ENCODE results near the gene CACNG1. TPM values are rescaled to one million over a fixed set of nuclear protein-coding genes. Genes with fewer than 3 reads are reported as not detected.
A peak's percentile ranks its signal among the peaks of the same experiment; 100 is the strongest.

CACNG1 gene
- total RNA-seq, 4 donors from 2014 or later: not detected

DNA sequence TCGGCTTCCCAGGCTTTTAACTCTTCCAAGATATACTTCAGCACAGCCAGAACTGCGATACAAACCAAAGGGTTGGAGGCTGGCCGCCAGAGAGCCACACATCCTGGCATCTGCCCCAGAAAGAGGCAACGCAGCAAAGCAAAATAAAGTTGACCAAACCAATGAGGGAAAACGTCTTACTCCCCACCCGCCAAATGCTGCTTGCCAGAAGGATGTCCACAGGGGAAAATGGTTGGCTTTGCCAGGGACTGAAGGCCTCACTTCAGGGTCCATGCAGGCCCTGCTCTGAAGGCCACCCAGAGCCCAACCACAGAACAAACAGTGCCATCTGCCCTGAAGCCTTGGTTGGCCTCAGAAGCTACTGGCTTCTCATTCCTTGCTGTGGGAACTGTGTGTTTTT lies 15.0 kb downstream of the CACNG1 start:
- peak in 1 of 2 donors; percentile 24 for DNase-seq (ENCODE audit: low spot score in 2 of 2)
- H3K27me3 ChIP-seq: no peaks in the 10 kb centered on the region
- TF ChIP-seq EP300 (IDR thresholded peaks at IDR 0.05) (no peak), POLR2AphosphoS5 (IDR thresholded peaks at IDR 0.05) (no peak), POLR2A (IDR thresholded peaks at IDR 0.05) (no peak)
- TF ChIP-seq, protein P1, sequence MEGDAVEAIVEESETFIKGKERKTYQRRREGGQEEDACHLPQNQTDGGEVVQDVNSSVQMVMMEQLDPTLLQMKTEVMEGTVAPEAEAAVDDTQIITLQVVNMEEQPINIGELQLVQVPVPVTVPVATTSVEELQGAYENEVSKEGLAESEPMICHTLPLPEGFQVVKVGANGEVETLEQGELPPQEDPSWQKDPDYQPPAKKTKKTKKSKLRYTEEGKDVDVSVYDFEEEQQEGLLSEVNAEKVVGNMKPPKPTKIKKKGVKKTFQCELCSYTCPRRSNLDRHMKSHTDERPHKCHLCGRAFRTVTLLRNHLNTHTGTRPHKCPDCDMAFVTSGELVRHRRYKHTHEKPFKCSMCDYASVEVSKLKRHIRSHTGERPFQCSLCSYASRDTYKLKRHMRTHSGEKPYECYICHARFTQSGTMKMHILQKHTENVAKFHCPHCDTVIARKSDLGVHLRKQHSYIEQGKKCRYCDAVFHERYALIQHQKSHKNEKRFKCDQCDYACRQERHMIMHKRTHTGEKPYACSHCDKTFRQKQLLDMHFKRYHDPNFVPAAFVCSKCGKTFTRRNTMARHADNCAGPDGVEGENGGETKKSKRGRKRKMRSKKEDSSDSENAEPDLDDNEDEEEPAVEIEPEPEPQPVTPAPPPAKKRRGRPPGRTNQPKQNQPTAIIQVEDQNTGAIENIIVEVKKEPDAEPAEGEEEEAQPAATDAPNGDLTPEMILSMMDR (IDR thresholded peaks at IDR 0.05): no peak
- no peak overlapping the region for H3K4me3 ChIP-seq
- H3K27ac ChIP-seq: no peak overlapping the region
- WGBS: 62% methylated on average over 6 of the region's 6 CpGs
- no peaks in the 10 kb centered on the region for H3K36me3 ChIP-seq
- H3K4me1 ChIP-seq: no peaks in the 10 kb centered on the region
- H3K9me3 ChIP-seq: no peaks in the 10 kb centered on the region

DNA sequence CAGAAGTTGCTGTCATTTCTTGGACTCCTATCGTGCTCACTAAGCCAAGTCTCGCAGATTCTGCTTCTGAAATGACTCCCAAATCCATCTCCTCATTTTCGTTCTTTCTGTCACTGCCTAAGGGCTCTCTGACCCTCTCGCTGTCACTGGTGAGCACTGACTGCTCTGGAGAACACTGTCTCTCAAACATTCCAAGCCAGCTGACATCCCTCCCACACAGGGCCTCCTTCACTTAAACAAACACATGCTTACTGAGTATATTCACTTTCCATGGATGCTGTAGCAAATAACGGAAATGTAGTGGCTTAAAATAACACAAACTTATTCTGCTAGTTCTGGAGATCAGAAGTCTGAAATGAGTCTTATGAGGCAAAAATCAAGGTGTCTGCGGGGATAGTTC lies 18.8 kb downstream of the CACNG1 start:
- Histone ChIP-seq H3K27ac (no peak overlapping the region), H3K9me3 (no peaks in the 10 kb centered on the region), H3K4me1 (no peaks in the 10 kb centered on the region), H3K27me3 (no peaks in the 10 kb centered on the region), H3K36me3 (no peaks in the 10 kb centered on the region), H3K4me3 (no peak overlapping the region)
- no peak for DNase-seq (ENCODE audit: low spot score in 2 of 2)
- 85% methylated on average over 6 of the region's 6 CpGs for WGBS
- TF ChIP-seq POLR2A (IDR thresholded peaks at IDR 0.05): no peak
- no peak for TF ChIP-seq EP300 (IDR thresholded peaks at IDR 0.05)
- TF ChIP-seq, protein P1 (IDR thresholded peaks at IDR 0.05): no peak
- no peak for TF ChIP-seq POLR2AphosphoS5 (IDR thresholded peaks at IDR 0.05)

DNA sequence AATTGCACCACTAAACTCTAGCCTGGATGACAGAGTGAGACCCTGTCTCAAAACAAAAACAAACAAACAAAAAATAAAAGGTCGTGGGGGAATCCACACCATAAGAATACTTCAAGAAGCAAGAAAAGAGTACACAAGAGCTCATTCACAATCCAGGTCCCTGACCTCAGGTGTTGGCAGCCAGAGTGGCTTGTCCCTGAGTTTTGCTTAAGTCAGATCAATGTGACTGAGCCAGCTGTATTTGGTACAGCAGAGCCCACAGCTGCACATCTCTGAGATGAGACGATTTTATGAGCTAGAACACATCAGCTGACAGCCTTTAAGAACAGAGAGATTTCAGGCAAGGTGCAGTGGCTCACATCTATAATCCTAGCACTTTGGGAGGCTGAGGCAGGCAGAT lies 22.4 kb downstream of the CACNG1 start:
- Histone ChIP-seq H3K4me3 (no peak overlapping the region), H3K36me3 (no peaks in the 10 kb centered on the region), H3K4me1 (no peaks in the 10 kb centered on the region), H3K9me3 (no peaks in the 10 kb centered on the region), H3K27me3 (no peaks in the 10 kb centered on the region), H3K27ac (no peak overlapping the region)
- DNase-seq (ENCODE audit: low spot score in 2 of 2): no peak
- WGBS: 44% methylated on average over 2 of the region's 2 CpGs
- TF ChIP-seq POLR2AphosphoS5 (IDR thresholded peaks at IDR 0.05) (no peak), POLR2A (IDR thresholded peaks at IDR 0.05) (no peak), EP300 (IDR thresholded peaks at IDR 0.05) (no peak)
- TF ChIP-seq, protein P1 (IDR thresholded peaks at IDR 0.05): no peak

DNA sequence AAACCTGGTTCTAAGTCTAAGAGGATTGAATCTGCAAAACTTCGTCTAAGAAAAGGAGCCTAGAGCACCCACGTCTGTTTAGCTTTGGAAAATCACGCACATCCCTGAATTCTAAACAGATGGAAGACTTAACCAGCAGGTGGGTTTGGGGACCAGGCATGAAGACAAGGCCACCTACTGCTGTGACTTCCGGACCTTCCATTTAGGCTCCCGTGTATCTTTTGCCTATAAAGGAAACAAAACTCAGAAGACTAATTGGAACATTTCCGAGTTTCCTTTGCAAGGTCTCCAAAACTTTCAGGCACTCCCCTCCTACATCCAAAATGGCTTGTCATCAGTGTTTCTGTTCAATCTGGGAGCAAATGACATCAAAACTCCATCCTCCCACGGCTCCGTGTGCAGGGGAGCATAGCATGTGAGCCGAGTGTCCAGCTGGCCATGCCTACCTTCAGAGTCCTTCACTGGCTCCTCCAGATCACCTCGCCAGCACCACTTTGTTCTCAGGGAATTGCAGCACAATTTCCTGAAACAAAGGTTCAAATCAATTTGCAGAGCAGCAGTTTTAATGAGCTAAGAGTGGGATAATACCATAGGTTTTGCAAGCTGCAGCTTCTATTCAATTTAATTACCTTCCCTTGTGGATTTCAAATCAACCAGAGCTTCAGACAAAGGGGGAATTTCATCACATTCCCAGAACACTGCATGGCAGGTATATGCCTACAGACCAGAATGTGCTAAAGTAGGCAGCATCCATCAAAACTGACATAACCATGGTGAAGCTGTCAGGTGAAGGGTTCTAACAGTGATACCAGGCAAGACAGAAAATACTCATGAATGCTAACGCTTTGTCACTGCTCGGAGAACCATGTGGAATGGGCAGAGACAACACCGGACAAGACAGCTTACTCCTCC lies 23.5 kb downstream of the CACNG1 start:
- WGBS: 88% methylated on average over 13 of the region's 13 CpGs
- no peak overlapping the region for H3K27ac ChIP-seq
- H3K4me1 ChIP-seq: no peaks in the 10 kb centered on the region
- no peaks in the 10 kb centered on the region for H3K36me3 ChIP-seq
- no peaks in the 10 kb centered on the region for H3K9me3 ChIP-seq
- no peak for DNase-seq (ENCODE audit: low spot score in 2 of 2)
- no peaks in the 10 kb centered on the region for H3K27me3 ChIP-seq
- no peak overlapping the region for H3K4me3 ChIP-seq
- no peak for TF ChIP-seq POLR2A (IDR thresholded peaks at IDR 0.05)
- TF ChIP-seq EP300 (IDR thresholded peaks at IDR 0.05): no peak
- TF ChIP-seq, protein P1 (IDR thresholded peaks at IDR 0.05): no peak
- TF ChIP-seq POLR2AphosphoS5 (IDR thresholded peaks at IDR 0.05): no peak

DNA sequence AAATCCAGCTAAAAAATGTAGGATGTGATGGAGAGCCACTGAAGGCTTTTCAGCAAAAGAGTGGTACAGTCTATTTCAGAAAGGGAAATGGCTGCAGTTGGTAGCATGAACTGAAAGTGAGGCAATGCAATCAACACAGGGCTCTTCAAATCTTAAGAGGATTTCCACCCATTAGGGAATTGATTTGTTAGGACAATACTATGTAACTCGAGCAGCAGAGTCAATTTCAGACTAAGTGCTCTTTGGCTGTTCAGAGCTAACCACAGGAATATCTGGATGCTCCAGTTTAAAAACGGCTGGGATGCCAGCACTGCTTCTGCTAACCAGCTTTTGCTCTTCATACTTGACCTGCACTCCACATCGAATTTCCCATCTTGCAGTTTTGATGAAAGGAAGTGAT lies 24.6 kb downstream of the CACNG1 start:
- no peak for TF ChIP-seq EP300 (IDR thresholded peaks at IDR 0.05)
- TF ChIP-seq POLR2AphosphoS5 (IDR thresholded peaks at IDR 0.05): no peak
- TF ChIP-seq, protein P1 (IDR thresholded peaks at IDR 0.05): no peak
- WGBS: 56% methylated on average over 3 of the region's 3 CpGs
- no peak overlapping the region for H3K27ac ChIP-seq
- no peaks in the 10 kb centered on the region for H3K27me3 ChIP-seq
- no peaks in the 10 kb centered on the region for H3K4me1 ChIP-seq
- H3K4me3 ChIP-seq: no peak overlapping the region
- no peak for DNase-seq (ENCODE audit: low spot score in 2 of 2)
- H3K36me3 ChIP-seq: peaks cover 4% of the 10 kb centered on the region
- H3K9me3 ChIP-seq: no peaks in the 10 kb centered on the region
